ENCODE data around the gene IL34.

Gene IL34

DNA sequence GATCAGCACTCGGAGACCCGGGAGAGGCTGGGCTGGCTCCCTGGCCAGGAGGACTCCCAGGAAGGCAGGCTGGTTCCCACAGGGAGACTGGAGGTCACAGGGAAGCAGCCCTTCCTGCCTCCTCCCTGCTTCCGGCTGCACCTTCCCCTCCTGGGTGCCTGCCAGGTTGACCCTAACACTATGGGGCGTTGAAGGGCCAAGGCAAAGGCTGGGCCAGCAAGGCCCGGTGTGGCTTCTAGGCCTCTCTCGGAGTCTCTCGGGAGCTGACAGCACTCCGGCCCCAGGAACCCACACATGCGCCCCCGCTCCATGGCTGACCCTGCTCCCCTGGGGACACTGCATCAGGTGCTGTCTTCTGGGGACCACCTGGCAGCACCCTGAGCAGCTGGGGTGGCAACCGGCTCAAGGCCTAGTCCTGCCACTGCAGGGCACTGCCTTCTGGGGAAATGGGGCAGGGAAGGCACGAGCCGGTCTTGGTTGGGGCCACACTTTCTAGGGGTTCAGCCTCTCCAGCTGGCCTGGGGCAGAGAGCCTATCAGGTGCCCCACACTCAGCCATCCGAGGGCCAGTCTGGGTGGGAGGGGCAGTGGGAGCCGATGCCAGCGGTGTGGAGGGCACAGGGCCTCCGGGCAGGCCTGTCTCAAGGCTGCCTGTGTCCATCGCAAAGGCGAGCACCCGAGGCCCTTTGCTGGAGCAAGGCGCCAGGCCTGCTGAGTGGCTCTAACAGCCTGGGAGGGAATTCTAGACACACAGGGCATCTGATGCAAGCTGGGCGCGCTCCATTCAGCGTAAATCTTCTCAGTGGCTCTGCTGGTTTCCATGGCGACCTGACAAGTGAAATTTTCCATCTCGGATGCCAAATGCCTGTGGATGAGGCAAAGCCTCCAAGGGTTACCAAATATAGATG is 45.1 kb downstream of the IL34 start:
- TF ChIP-seq CTCF (IDR thresholded peaks at IDR 0.05; ENCODE audit: insufficient read depth, low read length) (no peak), POLR2AphosphoS5 (IDR thresholded peaks at IDR 0.05; ENCODE audit: low read depth) (no peak), REST (IDR thresholded peaks at IDR 0.05; ENCODE audit: insufficient replicate concordance, low read depth) (no peak)
- no peak overlapping the region for H3K27ac ChIP-seq (replicated peaks)
- DNase-seq (ENCODE audit: low read depth in 1 of 2, low spot score in 1 of 2): no peak
- no peaks in the 10 kb centered on the region for H3K27me3 ChIP-seq (ENCODE audit: insufficient read depth, poor library complexity, severe bottlenecking)
- no peak overlapping the region for H3K4me3 ChIP-seq (replicated peaks; ENCODE audit: insufficient read depth, low read length)

DNA sequence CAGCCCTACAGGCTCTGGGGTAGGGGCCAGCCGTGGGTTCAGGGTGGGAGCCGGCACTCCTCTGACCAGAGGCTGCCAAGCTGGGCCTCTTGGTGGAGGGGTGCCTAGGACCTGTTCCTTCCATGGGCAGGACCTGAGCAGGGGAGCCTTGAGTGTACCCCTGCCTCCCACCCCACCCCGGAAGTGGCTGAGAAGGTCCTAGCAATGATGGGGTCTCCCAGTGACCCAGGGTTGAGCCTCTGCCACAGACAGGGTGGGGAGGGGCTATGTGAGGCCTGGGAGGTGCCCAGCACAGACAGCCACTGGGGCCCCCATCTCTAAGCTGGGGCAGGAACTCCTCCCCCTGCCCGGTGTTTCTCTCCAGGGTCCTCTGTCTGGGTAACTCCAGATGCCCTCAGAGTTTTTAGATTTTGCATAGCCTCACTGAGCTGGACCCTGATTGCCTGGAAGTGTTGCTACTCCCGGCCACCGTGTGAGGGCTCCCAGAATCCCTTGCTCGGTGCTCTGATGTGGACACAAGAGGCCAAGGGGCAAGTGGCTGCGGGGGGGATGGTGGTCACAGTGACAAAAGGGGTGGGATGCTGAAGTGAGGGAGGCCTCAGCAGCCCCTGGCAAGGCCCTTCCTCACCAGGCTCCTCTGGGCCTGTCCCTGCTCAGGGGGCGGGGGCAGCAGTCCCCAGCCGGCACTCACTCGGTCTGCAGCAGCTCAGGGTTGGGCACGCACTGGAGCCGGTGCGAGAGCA is 45.9 kb downstream of the IL34 start:
- H3K27me3 ChIP-seq (ENCODE audit: insufficient read depth, poor library complexity, severe bottlenecking): no peaks in the 10 kb centered on the region
- H3K4me3 ChIP-seq (replicated peaks; ENCODE audit: insufficient read depth, low read length): no peak overlapping the region
- TF ChIP-seq SPI1 (IDR thresholded peaks at IDR 0.05; ENCODE audit: borderline replicate concordance, low read depth) (no peak), POLR2AphosphoS5 (IDR thresholded peaks at IDR 0.05; ENCODE audit: low read depth) (no peak), CTCF (IDR thresholded peaks at IDR 0.05; ENCODE audit: insufficient read depth, low read length) (no peak), GABPA (IDR thresholded peaks at IDR 0.05; ENCODE audit: low read depth) (no peak), REST (IDR thresholded peaks at IDR 0.05; ENCODE audit: insufficient replicate concordance, low read depth) (no peak)
- no peak overlapping the region for H3K27ac ChIP-seq (replicated peaks)
- no peak for DNase-seq (ENCODE audit: low read depth in 1 of 2, low spot score in 1 of 2)

GRCh38 chr16:70692873-70693671 is 46.7 kb downstream of the IL34 start:
- no peak for DNase-seq (ENCODE audit: low read depth in 1 of 2, low spot score in 1 of 2)
- H3K4me3 ChIP-seq (replicated peaks; ENCODE audit: insufficient read depth, low read length): no peak overlapping the region
- TF ChIP-seq POLR2AphosphoS5 (IDR thresholded peaks at IDR 0.05; ENCODE audit: low read depth) (no peak), GABPA (IDR thresholded peaks at IDR 0.05; ENCODE audit: low read depth) (no peak), CTCF (IDR thresholded peaks at IDR 0.05; ENCODE audit: insufficient read depth, low read length) (no peak), REST (IDR thresholded peaks at IDR 0.05; ENCODE audit: insufficient replicate concordance, low read depth) (no peak), SPI1 (IDR thresholded peaks at IDR 0.05; ENCODE audit: borderline replicate concordance, low read depth) (no peak)
- H3K27ac ChIP-seq (replicated peaks): no peak overlapping the region
- no peaks in the 10 kb centered on the region for H3K27me3 ChIP-seq (ENCODE audit: insufficient read depth, poor library complexity, severe bottlenecking)

Data from HL-60 (cell line).